HG02588 (cell line): ENCODE measurements around the gene IL1RAPL2.

Experiments
- ATAC-seq: cut with Tn5 transposase; IDR thresholded peaks from one replicate; pipeline ENCODE4 v1.9.1; 2021; ENCODE audit warnings: mild to moderate bottlenecking, moderate library complexity; ENCODE audit not compliant: unreplicated experiment

Gene IL1RAPL2

DNA sequence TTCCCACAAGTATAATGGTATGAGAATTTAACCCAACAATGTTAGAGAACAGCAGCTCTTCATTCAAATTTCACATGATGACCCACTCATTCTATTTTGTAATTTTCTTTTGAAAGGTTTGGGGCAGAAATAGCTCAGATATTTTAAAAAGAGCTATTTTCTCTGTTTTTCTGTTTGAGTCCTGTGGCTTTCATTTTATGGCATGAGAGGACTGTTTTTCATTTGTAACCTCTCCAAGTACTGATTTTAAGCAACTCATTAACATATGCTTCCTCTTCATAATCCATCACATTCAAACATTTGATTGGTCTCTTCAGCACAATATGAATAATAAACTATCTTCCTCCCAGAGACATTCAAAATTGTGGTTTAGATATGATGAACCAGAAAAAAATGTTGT lies 783.5 kb downstream of the IL1RAPL2 start:
- ATAC-seq = no peak

GRCh38 chrX:105375816-105376215 lies 809.8 kb downstream of the IL1RAPL2 start:
- ATAC-seq = no peak

GRCh38 chrX:105424729-105425128 lies 858.7 kb downstream of the IL1RAPL2 start:
- ATAC-seq = no peak

DNA sequence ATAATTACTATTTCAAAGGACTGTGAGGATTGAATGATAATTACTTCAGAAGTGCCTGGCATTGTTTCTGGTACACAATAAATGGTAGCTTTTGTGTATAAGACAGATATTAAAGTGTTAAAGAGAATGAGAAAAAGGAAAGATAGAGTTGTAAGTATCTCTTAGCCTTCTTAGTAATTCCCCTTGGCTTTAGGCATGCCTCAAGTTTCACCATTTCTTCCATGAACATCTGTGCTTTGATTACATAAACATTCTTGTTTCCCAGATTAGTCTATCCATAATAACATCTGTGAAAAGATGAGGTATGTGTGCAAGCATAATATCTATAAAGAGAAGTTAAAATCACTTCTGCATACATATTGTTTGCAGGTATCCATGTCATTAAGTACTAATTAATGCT lies 885.4 kb downstream of the IL1RAPL2 start:
- no peak for ATAC-seq

- ATAC-seq = no peak
Observed at GRCh38 chrX:105458846-105459245, 892.8 kb downstream of the IL1RAPL2 start.

GRCh38 chrX:105460376-105460775 lies 894.4 kb downstream of the IL1RAPL2 start:
- no peak for ATAC-seq

DNA sequence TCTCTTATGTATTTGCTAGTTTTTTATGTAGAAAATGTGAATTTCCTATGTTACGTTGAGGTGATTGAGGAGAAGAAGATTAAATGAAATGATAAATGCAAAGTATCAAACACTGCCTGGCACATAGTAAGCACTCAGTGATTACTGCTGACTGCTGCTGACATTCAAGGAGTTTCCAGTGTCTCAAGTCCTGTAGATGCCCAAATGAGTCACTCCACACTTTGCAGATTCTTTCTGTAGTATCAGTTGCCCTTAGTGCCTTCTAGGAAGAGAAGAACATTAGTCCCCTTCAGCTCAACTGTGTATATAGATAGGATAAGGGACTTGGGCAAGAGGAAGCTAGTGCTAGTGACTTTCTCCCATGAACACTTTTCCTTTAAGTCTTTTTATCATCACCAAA lies 895.0 kb downstream of the IL1RAPL2 start:
- no peak for ATAC-seq

DNA sequence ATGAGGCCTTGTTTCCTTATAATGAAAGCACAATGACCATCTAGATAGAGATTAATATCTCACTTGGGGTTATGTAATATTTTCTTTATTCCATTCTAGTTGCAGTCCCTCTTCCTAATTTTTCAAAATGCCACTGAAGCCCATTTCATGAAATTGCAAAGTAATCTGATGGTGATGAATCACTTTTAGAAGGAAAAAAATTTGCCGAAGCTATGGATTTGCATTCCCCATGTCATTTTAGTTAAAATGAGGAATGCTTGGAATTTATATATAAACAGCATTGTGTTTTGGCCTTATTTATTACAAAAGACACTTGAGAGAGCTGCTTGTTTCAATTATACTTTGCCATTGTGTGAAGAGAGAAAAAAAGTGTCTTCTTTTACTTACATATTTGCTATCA lies 896.2 kb downstream of the IL1RAPL2 start:
- no peak for ATAC-seq

DNA sequence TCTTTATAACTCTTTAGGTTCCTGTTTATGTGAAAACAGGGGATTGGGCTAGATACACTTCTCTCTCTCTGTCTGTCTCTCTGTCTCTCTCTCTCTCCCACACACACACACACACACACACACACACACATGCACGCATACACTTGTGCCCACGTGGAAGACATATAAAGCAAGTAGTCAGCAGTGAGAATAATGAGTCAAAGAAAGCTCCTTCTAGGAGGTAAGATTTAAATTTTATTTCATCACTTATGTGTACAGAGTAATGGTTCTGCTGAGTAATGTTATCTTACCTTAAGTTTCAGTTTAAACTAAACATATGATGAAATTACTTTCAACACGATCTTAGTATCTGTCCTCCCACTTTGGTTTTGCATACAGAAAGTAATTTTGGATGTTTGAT lies 897.5 kb downstream of the IL1RAPL2 start:
- no peak for ATAC-seq

DNA sequence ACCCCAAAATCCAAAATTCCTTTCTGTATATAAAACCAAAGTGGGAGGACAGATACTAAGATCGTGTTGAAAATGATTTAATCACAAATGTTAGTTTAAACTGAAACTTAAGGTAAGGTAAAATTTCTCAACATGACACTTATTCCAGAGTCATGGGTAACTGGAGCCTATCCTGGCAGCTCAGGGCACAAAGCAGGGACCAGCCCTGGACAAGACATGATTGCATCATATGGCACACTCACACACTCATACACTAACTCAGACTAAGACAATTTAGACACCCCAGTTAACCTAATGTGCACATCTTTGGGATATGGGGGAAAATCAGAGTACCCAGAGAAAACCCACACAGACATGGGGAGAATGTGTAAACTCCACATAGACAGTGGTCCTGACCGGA lies 898.6 kb downstream of the IL1RAPL2 start:
- ATAC-seq = no peak

GRCh38 chrX:105468741-105469140 lies 902.7 kb downstream of the IL1RAPL2 start:
- ATAC-seq = no peak

DNA sequence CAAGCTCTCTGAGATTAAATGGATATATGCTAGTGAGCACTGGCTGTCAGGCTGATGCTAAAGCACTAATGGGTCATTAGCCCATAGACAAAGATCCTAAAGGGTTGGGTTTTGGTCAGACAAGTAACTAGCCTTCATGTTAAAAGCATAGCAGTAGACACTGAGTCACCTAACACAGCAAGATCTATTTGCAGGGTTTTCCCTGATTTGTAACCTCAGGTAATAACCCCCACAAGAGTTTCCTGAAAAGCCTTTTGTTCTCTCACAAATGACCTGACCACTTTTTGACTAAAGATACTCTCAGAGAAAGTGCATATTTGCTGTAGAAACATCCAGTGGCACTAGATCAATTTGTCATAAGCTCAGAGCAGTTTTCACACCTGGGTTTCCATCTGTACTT lies 905.6 kb downstream of the IL1RAPL2 start:
- no peak for ATAC-seq

DNA sequence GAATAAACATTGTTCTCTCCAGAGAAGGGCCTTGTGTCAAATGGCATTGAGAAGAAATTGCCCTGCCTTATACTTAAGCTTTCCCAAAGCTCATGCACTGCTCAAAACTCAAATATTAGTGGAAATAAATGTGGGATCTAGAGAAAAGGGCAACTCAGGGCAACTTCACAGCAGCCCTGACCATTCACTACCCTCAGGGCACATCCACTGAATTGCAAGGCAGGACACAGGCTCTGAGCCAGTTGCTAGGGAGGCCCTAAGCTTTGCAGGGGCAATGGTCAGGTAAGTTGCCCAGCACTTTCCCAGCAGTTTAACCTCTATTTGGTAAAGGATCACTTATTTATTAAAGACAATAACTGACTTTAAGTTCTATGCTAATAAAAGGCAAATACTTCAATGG lies 909.8 kb downstream of the IL1RAPL2 start:
- no peak for ATAC-seq

DNA sequence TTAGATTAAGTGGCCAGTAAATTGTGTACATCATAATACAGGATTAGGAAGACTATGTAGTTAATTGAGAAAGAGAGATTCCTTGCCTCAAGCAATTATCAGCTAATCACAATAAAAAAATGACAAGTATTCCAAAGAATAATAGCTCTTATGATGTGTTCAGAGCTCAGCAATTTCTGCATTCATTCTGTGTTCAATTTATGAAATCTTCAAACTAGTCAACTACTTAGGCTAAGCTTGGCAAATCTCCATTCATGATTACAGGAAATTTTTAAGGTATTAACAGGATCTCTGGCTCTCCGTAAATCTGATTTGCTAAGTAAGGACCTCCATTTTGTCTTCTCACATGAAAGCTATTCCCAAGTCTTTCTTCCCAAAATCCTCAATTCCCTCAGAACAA lies 911.4 kb downstream of the IL1RAPL2 start:
- no peak for ATAC-seq

DNA sequence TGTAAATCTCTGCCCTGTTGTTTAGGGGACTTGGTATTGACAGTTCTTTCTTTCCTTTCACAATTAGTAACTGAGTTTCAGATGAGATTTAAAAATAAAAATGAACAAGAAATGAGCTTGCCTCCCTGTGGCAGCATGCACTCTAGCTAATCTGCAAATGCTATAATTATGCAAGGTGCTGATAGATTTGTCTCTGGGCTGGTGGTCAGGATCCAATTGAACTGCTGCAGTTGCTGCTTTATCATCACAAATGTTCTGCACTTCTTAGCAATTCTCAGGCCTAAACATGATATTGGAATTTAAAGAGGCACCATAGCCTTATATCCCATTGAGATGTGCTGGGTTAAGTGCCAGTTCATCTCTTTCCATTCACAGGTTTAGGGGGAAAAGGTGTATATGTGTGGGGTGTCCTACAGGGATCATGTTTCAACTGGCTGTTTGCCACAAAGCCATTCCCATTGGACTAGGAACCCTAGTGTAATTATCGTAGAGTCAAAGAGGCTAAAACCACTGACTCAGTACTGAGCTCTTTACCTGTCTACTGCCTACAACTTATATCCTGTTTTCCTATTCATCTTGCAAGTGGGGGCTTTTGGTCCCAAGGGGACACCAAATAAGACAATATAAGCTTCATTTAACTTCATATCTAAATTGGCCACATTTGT lies 914.8 kb downstream of the IL1RAPL2 start:
- ATAC-seq = no peak

DNA sequence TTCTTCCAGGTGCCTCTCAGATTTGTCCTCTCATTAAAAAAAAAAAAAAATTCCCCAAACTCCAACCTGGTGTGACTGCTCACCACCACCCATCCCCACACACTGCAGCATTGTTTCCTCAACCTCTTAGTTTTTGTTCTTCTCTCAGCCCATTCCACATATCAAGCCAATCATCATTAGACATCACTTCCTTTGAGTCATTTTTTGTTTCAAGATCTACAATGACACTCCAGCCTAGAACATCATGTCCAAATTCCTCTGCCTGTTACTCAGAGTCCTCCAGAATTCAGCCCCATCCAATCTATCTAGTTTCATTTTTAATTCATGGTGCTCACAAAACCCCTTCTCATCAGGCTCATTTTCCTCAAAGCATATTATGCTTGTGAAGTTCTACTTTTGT lies 917.0 kb downstream of the IL1RAPL2 start:
- no peak for ATAC-seq

DNA sequence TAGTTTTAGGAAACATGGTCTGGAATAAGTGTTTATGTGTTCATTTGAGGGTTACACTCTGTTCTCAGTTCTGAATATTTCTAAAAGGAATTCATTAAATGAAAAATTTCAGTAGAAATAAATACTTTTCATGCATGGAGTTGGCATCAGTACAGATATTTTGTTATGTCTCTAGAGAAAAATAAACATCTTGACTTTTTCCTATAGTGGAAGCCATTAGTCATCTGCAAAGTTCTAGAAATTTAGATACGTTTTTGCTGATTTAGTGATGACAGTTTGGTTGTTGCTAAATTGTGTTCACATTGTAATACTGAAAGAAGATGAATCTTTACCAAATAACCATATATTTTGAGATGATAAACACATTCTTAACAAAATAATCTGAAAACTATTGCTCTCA lies 922.7 kb downstream of the IL1RAPL2 start:
- no peak for ATAC-seq

GRCh38 chrX:105495376-105495775 lies 929.4 kb downstream of the IL1RAPL2 start:
- ATAC-seq = no peak

- ATAC-seq = no peak
Observed at GRCh38 chrX:105502336-105502735, 936.3 kb downstream of the IL1RAPL2 start.

- ATAC-seq = no peak
Observed at GRCh38 chrX:105515561-105515960, 949.6 kb downstream of the IL1RAPL2 start.

GRCh38 chrX:105526431-105526830 lies 960.4 kb downstream of the IL1RAPL2 start:
- no peak for ATAC-seq

DNA sequence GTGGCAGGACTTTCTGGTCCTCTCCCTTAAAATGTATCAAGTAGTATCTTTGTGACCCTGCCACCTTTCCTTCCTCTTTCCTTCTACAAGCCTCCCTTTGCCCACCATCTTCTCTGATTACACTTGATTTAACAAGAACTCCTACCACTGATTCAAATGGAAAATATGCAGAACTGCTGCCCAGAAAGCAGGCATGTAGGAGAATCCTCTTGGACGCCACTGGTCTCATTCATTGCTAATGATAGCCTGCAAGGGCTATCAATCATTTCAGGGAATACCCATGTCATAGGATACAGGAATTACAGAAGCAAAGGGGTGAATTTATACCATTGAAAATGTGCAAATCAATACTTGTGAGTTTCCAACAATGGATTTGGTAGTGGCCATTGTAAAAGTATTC lies 961.8 kb downstream of the IL1RAPL2 start:
- no peak for ATAC-seq

GRCh38 chrX:105533951-105534350 lies 968.0 kb downstream of the IL1RAPL2 start:
- no peak for ATAC-seq
